HepG2 (cell line): ENCODE results near the gene FAM200B. TPM values are rescaled to one million over a fixed set of nuclear protein-coding genes. Genes with fewer than 3 reads are reported as not detected.

Source experiments
- ATAC-seq: fragments of 200-7000 bp; cut with Tn5 transposase; 3 replicates; pipeline ENCODE4 v1.9.1; 2020; ENCODE audit warnings: mild to moderate bottlenecking, moderate library complexity
- BruUV-seq: library from RNA; stranded (reverse); fragments of 400-500 nt; replicated peaks from 2 replicates; lab custom pipeline; 2021; lab: Mats Ljungman, UMichigan
- CTCF ChIA-PET: fragments of 300-600 bp; formaldehyde crosslinking; extraction: SDS; loops from one replicate; lab custom pipeline; 2021; ENCODE audit warnings: low total read pairs, inconsistent platforms, low intra/inter-chr PET ratio; lab: Yijun Ruan, JAX
- POLR2A ChIA-PET: fragments of 350-600 bp; sonication (Branson Sonifier 250); formaldehyde crosslinking; loops from one replicate; lab custom pipeline; 2020; ENCODE audit warnings: antibody characterized with exemption, inconsistent platforms; lab: Yijun Ruan, JAX
- DNase-seq: peaks from one replicate; pipeline ENCODE4 v3.0.0-alpha.2; 2015; ENCODE audit warnings: low spot score
- FAIRE-seq: peaks from 3 replicates; lab custom pipeline; 2011; peaks lifted over from hg19 to GRCh38; lab: Jason Lieb, UNC
- H2AFZ ChIP-seq: one replicate; pipeline ENCODE4 v1.6.1; 2011; ENCODE audit warnings: low read length, inconsistent platforms
- H3K27ac ChIP-seq: fragments of 300-600 bp; 3 replicates; pipeline ENCODE4 v1.8.0; 2011; ENCODE audit warnings: mixed run types, mild to moderate bottlenecking, mixed read lengths, low read length, inconsistent platforms; ENCODE audit not compliant: insufficient read depth; ENCODE audit errors: extremely low read length
- H3K27me3 ChIP-seq, 2 experiments: fragments of 200-600 bp in 1 of 2; 2 replicates in 1 of 2; 3 replicates in 1 of 2; pipeline versions ENCODE4 v1.6.0 to v1.8.0; 2011; ENCODE audit warnings: low read length in 2 of 2, mild to moderate bottlenecking in 2 of 2, moderate library complexity in 2 of 2, inconsistent platforms in 1 of 2; ENCODE audit not compliant: insufficient read depth in 2 of 2, control insufficient read depth in 1 of 2
- H3K36me3 ChIP-seq, 2 experiments: fragments of 200-600 bp in 1 of 2; replicated peaks in 1 of 2; 2 replicates in 1 of 2; 3 replicates in 1 of 2; pipeline versions ENCODE4 v1.5.1 to v1.8.0; 2011; ENCODE audit warnings: low read length in 2 of 2, inconsistent platforms in 1 of 2; ENCODE audit not compliant: insufficient read depth in 2 of 2, control insufficient read depth in 1 of 2
- H3K4me1 ChIP-seq: 2 replicates; pipeline ENCODE4 v1.5.1; 2012; ENCODE audit warnings: low read length, inconsistent platforms; ENCODE audit not compliant: insufficient read depth
- H3K4me2 ChIP-seq: 2 replicates; pipeline ENCODE4 v1.6.0; 2011; ENCODE audit warnings: low read depth, low read length, inconsistent platforms
- H3K4me3 ChIP-seq, 3 experiments: fragments of 200-600 bp in 1 of 3; sonication (generic), shearing (Covaris generic) in 1 of 3; replicated peaks in 1 of 3; 2 replicates each; pipeline ENCODE4 v1.5.1; 2011 to 2016; ENCODE audit warnings: low read length in 3 of 3, inconsistent platforms in 2 of 3, low read depth in 2 of 3, mild to moderate bottlenecking in 2 of 3, control low read depth in 1 of 3, mixed read lengths in 1 of 3; ENCODE audit not compliant: insufficient read depth in 1 of 3
- H3K79me2 ChIP-seq: one replicate; pipeline ENCODE4 v1.6.1; 2011; ENCODE audit warnings: low read length, inconsistent platforms; ENCODE audit not compliant: insufficient read depth
- H3K9ac ChIP-seq: 2 replicates; pipeline ENCODE4 v1.6.0; 2011; ENCODE audit warnings: mild to moderate bottlenecking, low read depth, low read length, inconsistent platforms; ENCODE audit not compliant: insufficient read depth
- H3K9me3 ChIP-seq: 2 replicates; pipeline ENCODE4 v1.5.1; 2012; ENCODE audit warnings: mild to moderate bottlenecking, low read length
- H4K20me1 ChIP-seq: 2 replicates; pipeline ENCODE4 v1.6.0; 2011; ENCODE audit warnings: inconsistent platforms, mild to moderate bottlenecking, low read length, moderate library complexity; ENCODE audit not compliant: insufficient read depth
- ARHGAP35 ChIP-seq: sonication (generic); formaldehyde crosslinking; IDR thresholded peaks from 2 replicates; pipeline ENCODE4 v1.9.0; 2022; ENCODE audit warnings: mild to moderate bottlenecking, inconsistent platforms, moderate library complexity, missing genetic modification reagents, borderline replicate concordance
- GTF3A ChIP-seq: sonication (generic); formaldehyde crosslinking; conservative IDR thresholded peaks from 2 replicates; pipeline ENCODE4 v1.4.0; 2020; ENCODE audit warnings: mild to moderate bottlenecking, missing genetic modification reagents
- MAZ ChIP-seq, 2 experiments: sonication (generic) in 1 of 2; formaldehyde crosslinking in 1 of 2; IDR thresholded peaks; 2 replicates each; pipeline versions ENCODE4 v1.5.0 to v1.6.1; 2012 to 2020; ENCODE audit warnings: low read depth in 2 of 2, mild to moderate bottlenecking in 2 of 2, borderline replicate concordance in 1 of 2, improper control_type of control experiment in 1 of 2, low read length in 1 of 2, missing genetic modification reagents in 1 of 2, moderate library complexity in 1 of 2
- MLLT10 ChIP-seq: sonication (generic); formaldehyde crosslinking; IDR thresholded peaks from 2 replicates; pipeline ENCODE4 v1.4.0; 2020; ENCODE audit warnings: missing genetic modification reagents
- NFYC ChIP-seq: IDR thresholded peaks from 2 replicates; pipeline ENCODE4 v1.6.1; 2016; ENCODE audit warnings: missing genetic modification reagents, missing compliant biosample characterization
- PTBP1 ChIP-seq: fragments of 200-400 bp; formaldehyde crosslinking; IDR thresholded peaks from 2 replicates; pipeline ENCODE4 v1.6.1; 2018; ENCODE audit warnings: low read length, low read depth; ENCODE audit not compliant: poor library complexity, severe bottlenecking
- RARG ChIP-seq: sonication (generic); formaldehyde crosslinking; IDR thresholded peaks from 2 replicates; pipeline ENCODE4 v1.4.0; 2020; ENCODE audit warnings: low read depth, mild to moderate bottlenecking, missing genetic modification reagents
- SALL1 ChIP-seq: sonication (generic); formaldehyde crosslinking; IDR thresholded peaks from 2 replicates; pipeline ENCODE4 v1.8.0; 2022; ENCODE audit warnings: mild to moderate bottlenecking, missing genetic modification reagents
- SP5 ChIP-seq: IDR thresholded peaks from 2 replicates; pipeline ENCODE4 v1.6.1; 2016; ENCODE audit warnings: low read depth, borderline replicate concordance
- TAF15 ChIP-seq: fragments of 200-400 bp; formaldehyde crosslinking; IDR thresholded peaks from one replicate; pipeline ENCODE4 v1.6.1; 2018; ENCODE audit warnings: mild to moderate bottlenecking, low read depth, low read length; ENCODE audit not compliant: poor library complexity, severe bottlenecking
- ZNF253 ChIP-seq: sonication (generic); formaldehyde crosslinking; IDR thresholded peaks from 2 replicates; pipeline ENCODE4 v1.8.0; 2022; ENCODE audit warnings: mild to moderate bottlenecking, missing genetic modification reagents, borderline replicate concordance
- ZNF256 ChIP-seq: sonication (generic); formaldehyde crosslinking; conservative IDR thresholded peaks from 2 replicates; pipeline ENCODE4 v1.4.0; 2020; ENCODE audit warnings: missing genetic modification reagents
- ZNF383 ChIP-seq: sonication (generic); formaldehyde crosslinking; IDR thresholded peaks from 2 replicates; pipeline ENCODE4 v1.4.0; 2020; ENCODE audit warnings: missing genetic modification reagents, mild to moderate bottlenecking, borderline replicate concordance
- ZNF441 ChIP-seq: sonication (generic); formaldehyde crosslinking; IDR thresholded peaks from 2 replicates; pipeline ENCODE4 v1.7.0; 2021; ENCODE audit warnings: missing genetic modification reagents, borderline replicate concordance
- WGBS: methylation state at CpG from one replicate; pipeline ENCODE4 v1.1.6; 2017; ENCODE audit warnings: low lambda C conversion rate; 5-methylcytosine and 5-hydroxymethylcytosine counted together
- in situ Hi-C: cut with HindIII; loops from 2 replicates; pipeline ENCODE4 v1.10.0; 2017; ENCODE audit warnings: low pct_unique_long_range_greater_than_20kb; ENCODE audit not compliant: extremely low pct_ligation_motif_present
- intact Hi-C: fragments of 100-400 bp; cut with micrococcal nuclease; formaldehyde crosslinking; loops from one replicate; pipeline ENCODE4 v1.10.0; 2022; ENCODE audit not compliant: unreplicated experiment
- polyA plus RNA-seq, 8 experiments: library from polyadenylated mRNA; depleted of rRNA in 3 of 8; stranded (reverse) in 7 of 8; unstranded in 1 of 8; fragments of >200 nt; fragmentation: Illumina TruSeq in 4 of 8; extraction: Trizol in 4 of 8; gene quantifications; 2 replicates each; pipeline versions ENCODE4 v1.2.1 to v1.2.3, GENCODE V29; 2011 to 2016; ENCODE audit warnings: low read depth in 4 of 8, missing spikeins in 1 of 8, mixed read lengths in 1 of 8; ENCODE audit not compliant: insufficient read depth in 1 of 8
- total RNA-seq, 5 experiments: library from RNA; depleted of rRNA; stranded (reverse); fragments of >200 nt; fragmentation: Illumina TruSeq; extraction: Trizol; gene quantifications; 2 replicates each; pipeline ENCODE4 v1.2.3, GENCODE V29; 2016; ENCODE audit warnings: low read depth in 1 of 5
- TF ChIP-seq, protein P1 (sequence below): IDR thresholded peaks from 2 replicates; pipeline ENCODE4 v1.6.1; 2016; ENCODE audit warnings: mild to moderate bottlenecking
- TF ChIP-seq, protein P2 (sequence below): sonication (generic); formaldehyde crosslinking; IDR thresholded peaks from 2 replicates; pipeline ENCODE4 v1.4.0; 2020; ENCODE audit warnings: mild to moderate bottlenecking, low read depth, missing genetic modification reagents
- TF ChIP-seq, protein P3 (sequence below): sonication (generic); formaldehyde crosslinking; IDR thresholded peaks from 2 replicates; pipeline ENCODE4 v1.4.0; 2020; ENCODE audit warnings: mild to moderate bottlenecking, missing genetic modification reagents

FAM200B gene
- total and polyA plus RNA-seq, 2 of the 13 experiments (the other 11 are each of a cell fraction or from before 2014, with no cell fraction given), result 25.6 to 41.8 TPM

DNA sequence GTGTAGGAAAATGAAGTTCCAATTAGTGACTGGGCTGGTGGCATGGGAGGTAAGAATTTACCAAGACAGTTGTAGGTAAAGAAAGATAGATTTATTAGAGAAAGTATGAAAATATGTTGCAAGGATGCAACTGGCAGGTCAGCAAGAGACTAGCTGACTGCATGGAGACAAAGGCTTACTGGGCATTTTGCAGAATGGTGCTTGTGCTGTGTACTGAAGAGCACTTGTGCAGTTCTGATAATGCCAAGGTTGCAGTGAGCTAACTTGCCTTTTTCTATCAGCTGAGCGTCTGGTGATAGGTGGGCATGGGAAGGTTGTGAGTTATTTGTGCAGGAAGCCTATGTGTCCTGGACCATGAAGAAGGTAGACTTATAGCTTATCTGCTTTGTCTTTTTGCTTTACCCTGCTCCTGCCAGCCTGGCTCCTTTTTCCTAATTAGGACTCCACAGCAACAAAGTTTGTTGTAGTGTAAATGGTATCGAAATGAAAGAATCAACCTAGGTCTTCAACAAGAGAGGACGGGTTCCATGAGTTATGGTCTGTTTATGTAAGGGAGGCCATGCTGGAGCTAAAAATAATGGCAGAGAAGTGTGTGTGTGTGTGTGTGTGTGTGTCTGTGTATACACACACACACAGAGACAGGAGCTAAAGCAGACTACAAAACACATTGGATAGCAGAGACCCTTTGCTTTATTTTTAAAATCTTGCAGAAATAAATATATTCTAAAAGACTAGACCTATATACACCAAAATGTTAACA, 36.2 kb downstream of the FAM200B start:
- intact Hi-C loops, result no loop called here
- Histone ChIP-seq H3K4me3 (no peak overlapping the region), H4K20me1 (no peaks in the 10 kb centered on the region), H3K9me3 (no peaks in the 10 kb centered on the region), H3K4me1 (peaks cover 16% of the 10 kb centered on the region), H3K79me2 (no peaks in the 10 kb centered on the region), H3K27ac (no peak overlapping the region), H2AFZ (no peak overlapping the region), H3K4me2 (no peak overlapping the region), H3K27me3 (no peaks in the 10 kb centered on the region), H3K9ac (no peak overlapping the region), H3K36me3 (no peaks in the 10 kb centered on the region)
- TF ChIP-seq MAZ (IDR thresholded peaks at IDR 0.05; ENCODE audit: borderline replicate concordance, low read depth, low read length) (no peak), MAZ (CRISPR knock-in tag; IDR thresholded peaks at IDR 0.05; ENCODE audit: low read depth) (no peak), RARG (CRISPR knock-in tag) (no peak), PTBP1 (no peak), TAF15 (no peak), NFYC (CRISPR knock-in tag) (no peak), GTF3A (no peak), SP5 (CRISPR knock-in tag) (no peak), ZNF256 (CRISPR knock-in tag) (no peak), ZNF253 (no peak), ZNF441 (CRISPR knock-in tag) (no peak), ZNF383 (CRISPR knock-in tag) (no peak), SALL1 (CRISPR knock-in tag) (no peak), MLLT10 (CRISPR knock-in tag) (no peak), ARHGAP35 (no peak)
- TF ChIP-seq, protein P1, sequence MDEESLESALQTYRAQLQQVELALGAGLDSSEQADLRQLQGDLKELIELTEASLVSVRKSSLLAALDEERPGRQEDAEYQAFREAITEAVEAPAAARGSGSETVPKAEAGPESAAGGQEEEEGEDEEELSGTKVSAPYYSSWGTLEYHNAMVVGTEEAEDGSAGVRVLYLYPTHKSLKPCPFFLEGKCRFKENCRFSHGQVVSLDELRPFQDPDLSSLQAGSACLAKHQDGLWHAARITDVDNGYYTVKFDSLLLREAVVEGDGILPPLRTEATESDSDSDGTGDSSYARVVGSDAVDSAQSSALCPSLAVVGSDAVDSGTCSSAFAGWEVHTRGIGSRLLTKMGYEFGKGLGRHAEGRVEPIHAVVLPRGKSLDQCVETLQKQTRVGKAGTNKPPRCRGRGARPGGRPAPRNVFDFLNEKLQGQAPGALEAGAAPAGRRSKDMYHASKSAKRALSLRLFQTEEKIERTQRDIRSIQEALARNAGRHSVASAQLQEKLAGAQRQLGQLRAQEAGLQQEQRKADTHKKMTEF (CRISPR knock-in tag), result no peak
- TF ChIP-seq, protein P2, sequence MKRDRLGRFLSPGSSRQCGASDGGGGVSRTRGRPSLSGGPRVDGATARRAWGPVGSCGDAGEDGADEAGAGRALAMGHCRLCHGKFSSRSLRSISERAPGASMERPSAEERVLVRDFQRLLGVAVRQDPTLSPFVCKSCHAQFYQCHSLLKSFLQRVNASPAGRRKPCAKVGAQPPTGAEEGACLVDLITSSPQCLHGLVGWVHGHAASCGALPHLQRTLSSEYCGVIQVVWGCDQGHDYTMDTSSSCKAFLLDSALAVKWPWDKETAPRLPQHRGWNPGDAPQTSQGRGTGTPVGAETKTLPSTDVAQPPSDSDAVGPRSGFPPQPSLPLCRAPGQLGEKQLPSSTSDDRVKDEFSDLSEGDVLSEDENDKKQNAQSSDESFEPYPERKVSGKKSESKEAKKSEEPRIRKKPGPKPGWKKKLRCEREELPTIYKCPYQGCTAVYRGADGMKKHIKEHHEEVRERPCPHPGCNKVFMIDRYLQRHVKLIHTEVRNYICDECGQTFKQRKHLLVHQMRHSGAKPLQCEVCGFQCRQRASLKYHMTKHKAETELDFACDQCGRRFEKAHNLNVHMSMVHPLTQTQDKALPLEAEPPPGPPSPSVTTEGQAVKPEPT (CRISPR knock-in tag), result no peak
- TF ChIP-seq, protein P3, sequence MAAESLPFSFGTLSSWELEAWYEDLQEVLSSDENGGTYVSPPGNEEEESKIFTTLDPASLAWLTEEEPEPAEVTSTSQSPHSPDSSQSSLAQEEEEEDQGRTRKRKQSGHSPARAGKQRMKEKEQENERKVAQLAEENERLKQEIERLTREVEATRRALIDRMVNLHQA (CRISPR knock-in tag), result no peak
- WGBS, result 81% methylated on average over 3 of the region's 3 CpGs
- no TSS peak for BruUV-seq
- POLR2A ChIA-PET, result interaction anchor here (1.1 to 1.6 kb wide), 2 partner anchors 18 to 36 kb away, joined by 3 to 7 read pairs; partner anchors contain the start of gene FAM200B
- no peak for ATAC-seq
- in situ Hi-C loops, result no loop called here
- FAIRE-seq, result no peak
- no peak for DNase-seq
- CTCF ChIA-PET, result no interaction called here
